Neural progenitor cell (in vitro differentiated cells): ENCODE data around the gene TEAD2. TPM values are rescaled to one million over a fixed set of nuclear protein-coding genes. Genes with fewer than 3 reads are reported as not detected.
A peak's percentile ranks its signal among the peaks of the same experiment; 100 is the strongest.

Experiments
- DNase-seq: peaks from one replicate; pipeline ENCODE4 v3.0.0-alpha.2; 2016; ENCODE audit warnings: low spot score
- H2AFZ ChIP-seq: fragments of 200-600 bp; sonication (generic); replicated peaks from 2 replicates; pipeline ENCODE4 v1.6.1; 2016; ENCODE audit warnings: antibody characterized with exemption
- H3F3A ChIP-seq: fragments of 200-600 bp; sonication (generic); 2 replicates; pipeline ENCODE4 v1.6.1; 2016; ENCODE audit warnings: antibody characterized with exemption, low read depth
- H3K27ac ChIP-seq: fragments of 200-600 bp; sonication (generic); 2 replicates; pipeline ENCODE4 v1.5.1; 2016; ENCODE audit warnings: mild to moderate bottlenecking
- H3K27me3 ChIP-seq: fragments of 200-600 bp; sonication (generic); 2 replicates; pipeline ENCODE4 v1.6.1; 2016; ENCODE audit warnings: mild to moderate bottlenecking, moderate library complexity
- H3K36me3 ChIP-seq: fragments of 200-600 bp; sonication (generic); 2 replicates; pipeline ENCODE4 v1.5.1; 2016
- H3K4me1 ChIP-seq: fragments of 200-600 bp; sonication (generic); 2 replicates; pipeline ENCODE4 v1.6.1; 2016; ENCODE audit warnings: mixed run types
- H3K4me2 ChIP-seq: fragments of 200-600 bp; sonication (generic); 2 replicates; pipeline ENCODE4 v1.6.1; 2016
- H3K4me3 ChIP-seq: fragments of 200-600 bp; sonication (generic); 2 replicates; pipeline ENCODE4 v1.5.1; 2016
- H3K79me2 ChIP-seq: fragments of 200-600 bp; sonication (generic); 2 replicates; pipeline ENCODE4 v1.6.1; 2016; ENCODE audit warnings: low read depth
- H3K9ac ChIP-seq: fragments of 200-600 bp; sonication (generic); 2 replicates; pipeline ENCODE4 v1.6.1; 2016
- H3K9me3 ChIP-seq: fragments of 200-600 bp; sonication (generic); 2 replicates; pipeline ENCODE4 v1.5.1; 2016; ENCODE audit warnings: low read depth
- H4K20me1 ChIP-seq: fragments of 200-600 bp; sonication (generic); 2 replicates; pipeline ENCODE4 v1.6.1; 2016; ENCODE audit warnings: low read depth
- H3K27ac Mint-ChIP-seq: 3 replicates; pipeline ENCODE4 v1.8.0; 2021; ENCODE audit warnings: mixed read lengths
- H3K27me3 Mint-ChIP-seq: 2 replicates; pipeline ENCODE4 v1.8.0; 2022; ENCODE audit warnings: low read depth, mild to moderate bottlenecking, inconsistent platforms, moderate library complexity, mixed read lengths; ENCODE audit not compliant: insufficient read depth
- H3K36me3 Mint-ChIP-seq: 3 replicates; pipeline ENCODE4 v1.8.0; 2021; ENCODE audit warnings: mixed read lengths
- H3K4me1 Mint-ChIP-seq: 3 replicates; pipeline ENCODE4 v1.8.0; 2021; ENCODE audit warnings: mixed read lengths
- H3K4me3 Mint-ChIP-seq: 3 replicates; pipeline ENCODE4 v1.8.0; 2021; ENCODE audit warnings: mild to moderate bottlenecking, moderate library complexity, mixed read lengths
- H3K9me3 Mint-ChIP-seq: 3 replicates; pipeline ENCODE4 v1.8.0; 2020; ENCODE audit warnings: mixed read lengths
- EZH2 ChIP-seq: fragments of 200-600 bp; sonication (generic); IDR thresholded peaks from 2 replicates; pipeline ENCODE4 v1.6.1; 2017; ENCODE audit warnings: antibody characterized with exemption, mild to moderate bottlenecking, moderate library complexity
- EZH2phosphoT487 ChIP-seq: fragments of 200-600 bp; sonication (generic); IDR thresholded peaks from 2 replicates; pipeline ENCODE4 v1.6.1; 2017; ENCODE audit warnings: antibody characterized with exemption
- total RNA-seq: library from RNA; depleted of rRNA; stranded (reverse); fragments of >200 nt; gene quantifications from 2 replicates; pipeline ENCODE4 v1.2.3, GENCODE V29; 2015; ENCODE audit warnings: low replicate concordance
- TF ChIP-seq, protein P1 (sequence below): fragments of 200-600 bp; sonication (generic); IDR thresholded peaks from 2 replicates; pipeline ENCODE4 v1.5.1; 2017; ENCODE audit warnings: antibody characterized with exemption, mild to moderate bottlenecking

The TEAD2 gene
- total RNA-seq, 1 donor from 2014 or later: 125 TPM

GRCh38 chr19:49340865-49341718 is 21.1 kb downstream of the TEAD2 start:
- peaks cover 78% of the 10 kb centered on the region for H4K20me1 ChIP-seq
- peaks cover 48% of the 10 kb centered on the region for H3K36me3 Mint-ChIP-seq
- no peak overlapping the region for H3K4me2 ChIP-seq
- H3K36me3 ChIP-seq: peaks cover 6% of the 10 kb centered on the region
- H2AFZ ChIP-seq: no peak overlapping the region
- H3K4me3 Mint-ChIP-seq: no peak overlapping the region
- no peak overlapping the region for H3K9ac ChIP-seq
- peaks cover 49% of the 10 kb centered on the region for H3K4me1 Mint-ChIP-seq
- no peaks in the 10 kb centered on the region for H3K27me3 ChIP-seq
- TF ChIP-seq, protein P1, sequence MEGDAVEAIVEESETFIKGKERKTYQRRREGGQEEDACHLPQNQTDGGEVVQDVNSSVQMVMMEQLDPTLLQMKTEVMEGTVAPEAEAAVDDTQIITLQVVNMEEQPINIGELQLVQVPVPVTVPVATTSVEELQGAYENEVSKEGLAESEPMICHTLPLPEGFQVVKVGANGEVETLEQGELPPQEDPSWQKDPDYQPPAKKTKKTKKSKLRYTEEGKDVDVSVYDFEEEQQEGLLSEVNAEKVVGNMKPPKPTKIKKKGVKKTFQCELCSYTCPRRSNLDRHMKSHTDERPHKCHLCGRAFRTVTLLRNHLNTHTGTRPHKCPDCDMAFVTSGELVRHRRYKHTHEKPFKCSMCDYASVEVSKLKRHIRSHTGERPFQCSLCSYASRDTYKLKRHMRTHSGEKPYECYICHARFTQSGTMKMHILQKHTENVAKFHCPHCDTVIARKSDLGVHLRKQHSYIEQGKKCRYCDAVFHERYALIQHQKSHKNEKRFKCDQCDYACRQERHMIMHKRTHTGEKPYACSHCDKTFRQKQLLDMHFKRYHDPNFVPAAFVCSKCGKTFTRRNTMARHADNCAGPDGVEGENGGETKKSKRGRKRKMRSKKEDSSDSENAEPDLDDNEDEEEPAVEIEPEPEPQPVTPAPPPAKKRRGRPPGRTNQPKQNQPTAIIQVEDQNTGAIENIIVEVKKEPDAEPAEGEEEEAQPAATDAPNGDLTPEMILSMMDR: no peak
- TF ChIP-seq EZH2phosphoT487 (no peak), EZH2 (no peak)
- no peak for DNase-seq
- H3K9me3 Mint-ChIP-seq: no peaks in the 10 kb centered on the region
- H3K27ac Mint-ChIP-seq: no peak overlapping the region
- H3K4me1 ChIP-seq: no peaks in the 10 kb centered on the region
- peaks cover 11% of the 10 kb centered on the region for H3K79me2 ChIP-seq
- peaks cover 74% of the 10 kb centered on the region for H3F3A ChIP-seq
- H3K27ac ChIP-seq: no peak overlapping the region
- peaks cover 13% of the 10 kb centered on the region for H3K27me3 Mint-ChIP-seq
- no peak overlapping the region for H3K4me3 ChIP-seq
- no peaks in the 10 kb centered on the region for H3K9me3 ChIP-seq

GRCh38 chr19:49340069-49340864 is 21.9 kb downstream of the TEAD2 start:
- no peak overlapping the region for H3K27ac Mint-ChIP-seq
- H3K36me3 ChIP-seq: peaks cover 6% of the 10 kb centered on the region
- no peak overlapping the region for H3K4me2 ChIP-seq
- H4K20me1 ChIP-seq: peaks cover 73% of the 10 kb centered on the region
- no peaks in the 10 kb centered on the region for H3K4me1 ChIP-seq
- H3K27ac ChIP-seq: no peak overlapping the region
- H3K27me3 Mint-ChIP-seq: peaks cover 11% of the 10 kb centered on the region
- H3K9me3 ChIP-seq: no peaks in the 10 kb centered on the region
- H3K9ac ChIP-seq: no peak overlapping the region
- no peak overlapping the region for H2AFZ ChIP-seq
- H3K4me3 Mint-ChIP-seq: peak overlapping the region; percentile 25
- H3K36me3 Mint-ChIP-seq: peaks cover 47% of the 10 kb centered on the region
- DNase-seq: peak; percentile 52
- H3K27me3 ChIP-seq: no peaks in the 10 kb centered on the region
- no peaks in the 10 kb centered on the region for H3K9me3 Mint-ChIP-seq
- H3K4me1 Mint-ChIP-seq: peaks cover 45% of the 10 kb centered on the region
- no peak overlapping the region for H3K4me3 ChIP-seq
- H3K79me2 ChIP-seq: peaks cover 5% of the 10 kb centered on the region
- TF ChIP-seq EZH2phosphoT487: no peak
- TF ChIP-seq EZH2: no peak
- TF ChIP-seq, protein P1: no peak
- peaks cover 66% of the 10 kb centered on the region for H3F3A ChIP-seq

DNA sequence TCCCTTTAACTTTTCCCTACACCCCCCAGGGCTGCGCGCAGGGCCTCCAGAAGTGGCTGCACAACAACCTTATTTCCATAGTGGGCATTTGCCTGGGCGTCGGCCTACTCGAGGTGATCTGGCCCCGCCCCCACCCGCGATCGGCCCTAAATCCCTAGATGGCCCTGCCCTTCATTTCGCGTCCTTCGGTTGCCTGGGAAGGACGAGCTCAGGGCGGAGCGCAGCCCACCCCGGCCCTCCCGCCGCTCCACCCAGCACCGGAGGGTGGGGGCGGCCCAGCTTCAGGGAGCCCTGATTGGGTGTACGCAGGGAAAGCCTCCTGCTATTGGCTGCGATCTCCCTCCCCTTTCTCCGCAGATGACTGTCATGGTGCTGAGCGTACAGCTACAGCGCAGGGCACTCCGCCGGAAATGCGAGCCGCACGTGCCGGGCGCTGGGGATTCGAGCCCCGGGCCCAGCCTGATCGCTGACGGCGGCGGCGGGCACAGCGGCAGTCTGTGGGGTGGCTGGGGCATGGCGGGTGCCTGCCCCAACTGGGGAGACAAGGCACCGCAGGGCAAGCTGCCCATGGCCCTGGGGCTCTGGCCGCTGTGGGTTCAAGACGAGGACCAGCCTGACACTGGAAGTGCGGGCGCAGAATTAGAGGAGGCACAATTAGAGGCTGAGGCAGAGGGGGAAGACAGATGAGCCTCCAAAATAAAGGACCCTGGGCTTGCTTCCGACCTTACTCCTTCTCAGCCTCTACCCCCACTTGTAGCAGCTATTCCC is 22.7 kb downstream of the TEAD2 start:
- H3K9ac ChIP-seq: no peak overlapping the region
- Mint-ChIP-seq H3K36me3 (peaks cover 42% of the 10 kb centered on the region), H3K9me3 (no peaks in the 10 kb centered on the region), H3K27me3 (peaks cover 11% of the 10 kb centered on the region), H3K4me3 (peak overlapping the region; percentile 76), H3K4me1 (peaks cover 37% of the 10 kb centered on the region), H3K27ac (no peak overlapping the region)
- no peak overlapping the region for H2AFZ ChIP-seq
- peak; percentile 97 for DNase-seq
- H3K27ac ChIP-seq: peak overlapping the region; percentile 18
- H3K36me3 ChIP-seq: peaks cover 6% of the 10 kb centered on the region
- peak overlapping the region; percentile 39 for H3K4me3 ChIP-seq
- H3F3A ChIP-seq: peaks cover 58% of the 10 kb centered on the region
- H3K9me3 ChIP-seq: no peaks in the 10 kb centered on the region
- peaks cover 65% of the 10 kb centered on the region for H4K20me1 ChIP-seq
- TF ChIP-seq EZH2phosphoT487 (no peak), EZH2 (no peak)
- TF ChIP-seq, protein P1: no peak
- no peaks in the 10 kb centered on the region for H3K79me2 ChIP-seq
- peak overlapping the region; percentile 73 for H3K4me2 ChIP-seq
- no peaks in the 10 kb centered on the region for H3K27me3 ChIP-seq
- no peaks in the 10 kb centered on the region for H3K4me1 ChIP-seq
